GM19351 (cell line): Measurements from ENCODE around the gene MYOCD.
"Not testable (repeated sequence)": the region's sequence is repeated elsewhere in the genome, so short reads cannot be mapped to it uniquely, and the experiment has no call there.

ENCODE experiments used
- ATAC-seq: cut with Tn5 transposase; IDR thresholded peaks from one replicate; pipeline ENCODE4 v1.9.1; 2021; ENCODE audit warnings: mild to moderate bottlenecking, moderate library complexity; ENCODE audit not compliant: unreplicated experiment

Gene MYOCD, protein sequence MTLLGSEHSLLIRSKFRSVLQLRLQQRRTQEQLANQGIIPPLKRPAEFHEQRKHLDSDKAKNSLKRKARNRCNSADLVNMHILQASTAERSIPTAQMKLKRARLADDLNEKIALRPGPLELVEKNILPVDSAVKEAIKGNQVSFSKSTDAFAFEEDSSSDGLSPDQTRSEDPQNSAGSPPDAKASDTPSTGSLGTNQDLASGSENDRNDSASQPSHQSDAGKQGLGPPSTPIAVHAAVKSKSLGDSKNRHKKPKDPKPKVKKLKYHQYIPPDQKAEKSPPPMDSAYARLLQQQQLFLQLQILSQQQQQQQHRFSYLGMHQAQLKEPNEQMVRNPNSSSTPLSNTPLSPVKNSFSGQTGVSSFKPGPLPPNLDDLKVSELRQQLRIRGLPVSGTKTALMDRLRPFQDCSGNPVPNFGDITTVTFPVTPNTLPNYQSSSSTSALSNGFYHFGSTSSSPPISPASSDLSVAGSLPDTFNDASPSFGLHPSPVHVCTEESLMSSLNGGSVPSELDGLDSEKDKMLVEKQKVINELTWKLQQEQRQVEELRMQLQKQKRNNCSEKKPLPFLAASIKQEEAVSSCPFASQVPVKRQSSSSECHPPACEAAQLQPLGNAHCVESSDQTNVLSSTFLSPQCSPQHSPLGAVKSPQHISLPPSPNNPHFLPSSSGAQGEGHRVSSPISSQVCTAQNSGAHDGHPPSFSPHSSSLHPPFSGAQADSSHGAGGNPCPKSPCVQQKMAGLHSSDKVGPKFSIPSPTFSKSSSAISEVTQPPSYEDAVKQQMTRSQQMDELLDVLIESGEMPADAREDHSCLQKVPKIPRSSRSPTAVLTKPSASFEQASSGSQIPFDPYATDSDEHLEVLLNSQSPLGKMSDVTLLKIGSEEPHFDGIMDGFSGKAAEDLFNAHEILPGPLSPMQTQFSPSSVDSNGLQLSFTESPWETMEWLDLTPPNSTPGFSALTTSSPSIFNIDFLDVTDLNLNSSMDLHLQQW

DNA sequence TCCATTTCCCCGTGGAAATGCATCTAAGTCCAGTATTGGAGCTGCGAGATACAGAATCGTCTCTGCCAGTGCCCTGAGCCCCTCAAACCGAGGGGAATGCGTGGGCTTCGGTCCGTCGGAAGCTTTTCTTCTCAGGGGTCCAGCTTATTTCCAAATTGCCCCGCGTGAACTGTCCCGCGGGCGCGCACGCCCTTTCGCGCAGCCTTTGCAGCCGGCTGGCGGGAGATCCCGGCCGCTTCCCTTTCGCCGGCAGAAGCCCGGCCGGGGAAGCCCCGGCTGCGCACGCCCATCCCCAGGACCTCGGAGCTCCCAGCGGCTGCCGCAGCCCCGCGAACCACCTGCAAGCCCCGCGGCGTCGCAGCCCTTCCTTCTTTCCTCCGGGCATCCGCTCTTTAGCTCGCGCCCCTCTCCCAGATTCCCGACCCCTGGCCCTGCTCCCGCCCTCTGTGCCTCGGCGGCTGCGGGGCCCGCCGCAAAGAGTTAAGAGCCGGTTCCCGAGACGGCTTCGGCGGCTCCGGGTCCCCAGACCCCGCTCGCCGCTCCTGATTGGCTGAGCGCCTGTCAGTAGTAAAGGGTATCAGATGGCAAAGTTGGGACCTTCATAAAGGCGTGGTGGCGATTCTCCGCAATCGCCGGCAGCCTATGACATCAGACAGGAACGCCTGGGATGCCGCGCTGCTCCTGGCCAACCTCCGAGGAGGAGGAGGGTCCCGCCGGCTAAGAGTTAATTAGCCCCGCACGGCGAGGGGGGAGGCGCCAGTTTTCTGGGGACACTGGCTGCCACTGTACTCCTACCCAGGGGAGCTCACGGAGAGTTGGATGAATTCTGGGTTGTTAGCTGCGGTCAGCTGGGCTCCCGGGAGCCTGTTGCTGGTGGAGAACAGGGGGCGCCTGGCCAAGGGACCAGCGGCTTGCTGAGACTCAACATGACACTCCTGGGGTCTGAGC lies at the start of gene MYOCD:
Gene MYOCD (plus strand): TSS at position 628 of the 948 bp plus-strand sequence. CDS start 299 bp downstream, at position 927.
- ATAC-seq: no peak

DNA sequence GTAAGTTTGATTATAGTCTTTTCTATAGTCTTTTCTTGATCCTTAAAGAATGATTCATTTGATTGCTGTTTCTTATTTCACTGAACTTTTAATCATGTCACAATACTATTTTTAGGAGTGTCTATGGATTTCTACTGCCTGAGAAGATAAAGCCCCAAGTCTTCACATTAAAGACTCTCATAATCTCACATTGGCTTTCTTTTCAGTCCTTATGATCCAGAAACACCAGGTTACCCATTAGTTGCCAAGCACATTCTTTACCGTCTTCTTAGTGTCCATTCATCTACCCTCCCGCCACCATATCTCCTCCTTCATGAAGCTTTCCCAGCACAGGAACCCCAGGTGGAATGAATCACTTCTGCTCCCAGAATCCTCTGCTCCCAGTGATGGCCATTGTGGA lies 49.5 kb upstream of the MYOCD start:
- no peak for ATAC-seq

DNA sequence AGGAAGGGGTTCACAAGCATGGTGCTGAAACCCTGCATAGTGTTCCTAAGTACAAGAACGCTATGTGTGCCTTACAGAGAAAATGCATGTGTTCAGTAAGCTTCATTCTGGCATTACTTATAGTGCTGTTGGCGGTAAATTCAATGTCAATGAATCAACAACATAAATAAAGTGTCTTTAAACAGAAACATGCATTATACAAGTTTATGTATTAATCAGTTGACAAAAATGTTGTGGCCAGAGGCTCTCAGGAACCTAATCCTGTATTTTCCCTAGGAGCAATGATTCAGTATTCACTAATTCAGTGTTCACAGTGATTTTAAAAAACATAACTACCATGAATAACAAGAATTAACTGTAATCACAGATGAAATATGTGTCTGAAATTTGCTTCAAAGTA lies 47.1 kb upstream of the MYOCD start:
- ATAC-seq: no peak

DNA sequence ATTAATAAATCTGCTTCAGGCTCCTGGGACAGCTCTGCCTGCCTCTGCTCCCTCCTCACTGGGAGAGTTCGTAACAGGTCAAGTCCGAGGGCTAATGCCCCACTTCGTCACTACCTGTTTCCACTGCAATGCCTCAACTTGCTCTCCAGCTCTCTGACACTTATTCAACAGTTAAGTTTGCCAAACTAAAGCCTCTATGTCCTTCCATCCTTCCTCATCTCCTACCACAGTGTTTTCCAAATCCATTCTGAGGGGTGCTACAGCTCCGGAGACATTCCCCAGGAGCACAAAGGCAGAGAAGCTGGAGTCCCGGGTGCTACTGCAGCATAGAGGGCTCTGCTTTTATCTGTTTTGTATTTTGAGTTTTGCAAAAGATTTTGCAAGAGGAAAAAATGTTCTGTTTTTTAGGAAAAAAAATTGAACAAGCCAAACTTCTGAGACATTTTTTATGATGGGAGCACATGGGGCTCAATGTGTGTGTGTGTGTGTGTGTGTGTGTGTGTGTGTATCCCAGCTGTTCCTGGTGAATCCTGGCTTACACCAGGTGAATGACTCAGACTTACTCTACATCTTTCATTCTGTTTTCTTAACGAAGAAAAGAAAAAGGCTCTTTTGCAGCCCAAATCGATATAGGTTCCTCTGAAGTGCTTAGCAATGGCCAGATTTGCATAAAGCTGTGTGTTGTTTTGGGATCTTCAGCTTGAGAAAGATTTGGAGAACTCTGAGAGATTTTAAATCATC lies 46.1 kb upstream of the MYOCD start:
- ATAC-seq: no peak

DNA sequence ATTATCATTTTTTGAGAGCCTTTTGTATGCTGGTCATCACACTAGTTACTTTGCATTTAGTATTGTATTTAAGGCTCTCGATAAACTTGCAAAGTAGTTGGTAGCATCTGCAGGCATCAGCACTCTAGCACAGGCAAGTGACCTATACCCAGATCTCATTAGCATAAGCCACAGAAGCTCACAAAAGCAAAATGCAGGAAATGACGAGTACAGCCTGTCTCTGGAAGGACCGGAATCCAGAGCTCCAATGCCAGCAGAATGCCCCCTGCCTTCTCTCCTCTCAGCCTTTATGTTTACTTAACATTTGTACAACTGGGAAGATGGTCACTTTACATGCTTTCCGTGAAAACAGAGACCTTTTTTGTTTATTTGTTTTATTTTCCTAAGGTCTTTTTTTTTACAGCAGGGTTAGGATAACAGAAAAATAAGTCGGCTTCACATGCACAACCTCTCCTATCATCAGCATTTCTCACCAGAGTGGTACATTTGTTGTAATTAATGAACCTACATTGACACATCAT lies 45.4 kb upstream of the MYOCD start:
- ATAC-seq: no peak

DNA sequence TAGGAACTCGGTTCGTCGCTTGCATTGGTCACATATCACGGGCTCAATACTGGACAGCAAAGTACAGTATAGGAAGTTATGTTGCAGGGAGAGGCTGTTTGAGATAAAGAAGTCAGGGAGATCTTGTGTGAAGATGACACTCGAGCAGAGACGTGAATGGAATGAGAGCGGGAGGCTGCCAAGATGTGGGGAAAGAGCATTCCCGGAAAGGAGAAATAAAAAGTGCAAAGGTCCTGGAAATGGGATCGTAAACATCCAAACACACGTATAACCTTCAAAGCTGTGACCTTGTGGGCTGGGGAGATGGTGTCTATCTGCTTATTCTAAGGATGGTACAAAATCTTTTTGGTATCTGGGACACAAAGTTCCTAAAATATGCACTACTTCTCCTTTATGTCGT lies 43.0 kb upstream of the MYOCD start:
- no peak for ATAC-seq

DNA sequence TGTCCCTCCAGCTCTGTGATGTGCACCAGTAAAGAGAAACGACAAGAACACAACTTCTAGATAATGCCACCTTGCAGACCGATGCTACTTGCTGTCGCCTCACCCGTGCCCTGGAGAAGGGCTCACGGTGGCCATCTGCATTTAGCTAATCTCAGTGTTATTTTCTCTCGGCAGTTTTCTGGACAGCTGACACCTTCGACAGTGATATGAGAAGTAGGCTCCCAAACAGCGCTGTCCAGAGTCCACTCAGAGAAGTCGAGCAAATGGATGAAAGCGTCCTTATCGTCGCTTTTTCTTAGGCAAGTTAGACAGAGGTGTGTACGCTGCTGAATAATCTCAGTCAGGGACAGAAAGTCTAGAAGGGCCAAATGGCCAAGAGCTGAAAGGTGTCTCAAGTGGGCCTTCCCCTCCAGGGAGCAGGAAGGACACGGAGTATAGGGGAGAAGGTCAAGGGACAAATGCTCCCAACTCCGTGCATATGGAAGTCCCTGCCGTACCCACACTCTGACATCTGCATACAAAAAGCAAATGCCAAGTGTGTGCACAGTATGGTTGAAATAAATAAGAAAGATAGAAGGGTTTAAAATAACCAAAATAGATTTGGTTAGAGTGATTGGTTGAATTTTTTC lies 42.4 kb upstream of the MYOCD start:
- ATAC-seq: no peak

DNA sequence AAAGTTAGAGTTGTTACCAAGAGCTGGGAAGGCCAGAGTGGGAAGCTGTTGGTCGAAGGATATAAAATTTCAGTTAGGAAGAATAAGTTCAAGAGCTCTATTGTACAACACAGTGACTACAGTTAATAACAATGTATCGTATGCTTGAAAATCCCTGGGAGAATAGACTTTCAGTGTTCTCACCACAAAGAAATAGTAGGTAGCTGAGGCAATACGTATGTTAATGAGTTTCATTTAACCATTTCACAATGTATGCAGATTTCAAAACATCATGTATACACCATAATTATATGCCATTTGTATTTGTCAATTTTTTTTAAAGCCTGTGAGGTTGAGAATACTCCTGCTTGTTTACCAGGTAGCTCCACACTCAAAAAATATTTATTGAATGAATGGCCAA lies 41.5 kb upstream of the MYOCD start:
- no peak for ATAC-seq

DNA sequence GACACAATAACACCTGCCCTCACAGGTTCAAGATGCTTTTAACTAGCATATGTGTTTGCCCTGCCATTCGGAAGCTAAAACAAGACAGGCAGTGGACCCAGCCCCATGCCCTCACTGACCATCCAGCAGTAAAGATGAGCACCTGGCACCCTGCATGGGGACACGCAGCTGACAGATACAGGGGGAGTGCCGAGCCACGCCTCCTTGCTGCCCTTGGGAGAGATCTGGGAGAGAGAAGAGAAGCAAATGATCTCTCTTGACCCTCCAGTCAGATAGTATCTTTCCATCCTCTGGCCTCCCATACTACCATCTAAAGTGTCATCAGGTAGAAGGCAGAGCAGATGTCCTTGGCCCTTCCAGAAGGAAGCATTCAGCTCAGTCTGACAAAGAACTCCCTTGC lies 40.6 kb upstream of the MYOCD start:
- no peak for ATAC-seq

DNA sequence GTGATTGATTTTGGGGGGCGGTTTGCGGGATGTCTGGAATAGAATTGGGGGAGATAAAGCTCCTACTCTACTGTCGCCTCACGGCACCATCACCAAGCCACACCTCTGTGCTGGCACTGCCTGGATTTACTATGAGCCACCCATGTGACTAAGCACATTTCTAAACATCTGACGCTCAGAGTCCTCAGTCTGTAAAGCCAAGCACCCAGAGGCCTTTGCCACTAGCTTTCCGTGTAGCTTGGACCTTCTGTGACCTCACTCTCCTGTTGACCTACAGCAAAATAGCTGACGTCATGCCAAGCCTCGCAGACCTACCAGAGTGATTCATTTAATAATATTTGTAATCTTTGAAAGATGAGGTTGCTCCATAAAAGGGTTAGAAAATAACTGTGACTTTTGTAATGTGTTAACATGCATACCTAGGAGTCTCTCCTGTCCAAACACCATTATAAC lies 38.5 kb upstream of the MYOCD start:
- ATAC-seq: no peak

DNA sequence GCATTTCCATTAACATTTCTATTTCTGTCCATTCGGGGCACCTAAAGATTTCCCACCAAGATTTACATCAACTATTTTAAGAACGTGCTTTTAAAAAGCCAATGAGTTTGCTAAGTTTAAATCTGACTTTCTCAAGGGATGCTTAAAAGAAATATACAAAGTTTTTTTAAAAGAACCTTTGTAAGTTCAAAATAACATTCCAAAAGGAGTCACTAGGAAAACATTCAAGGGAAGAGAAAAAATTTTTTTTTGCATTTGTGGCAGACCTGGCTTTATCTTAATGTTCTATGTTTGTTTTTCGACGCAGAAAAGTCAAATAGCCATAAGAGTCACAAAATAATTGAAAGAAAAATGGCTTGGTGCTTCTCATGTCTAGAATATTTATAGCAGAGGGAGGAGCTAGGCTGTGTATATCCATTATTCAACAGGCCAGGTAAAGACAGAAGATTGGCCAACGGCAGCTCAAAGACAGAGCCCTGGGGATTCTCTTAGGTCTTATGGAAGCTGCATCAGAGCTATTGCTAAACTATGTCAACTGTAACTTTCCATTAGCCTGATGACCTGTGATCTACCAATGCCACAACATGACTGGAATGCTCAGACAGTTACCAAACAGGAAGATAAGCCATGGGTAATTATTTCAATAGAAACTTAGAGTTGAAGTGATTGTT lies 37.8 kb upstream of the MYOCD start:
- no peak for ATAC-seq

DNA sequence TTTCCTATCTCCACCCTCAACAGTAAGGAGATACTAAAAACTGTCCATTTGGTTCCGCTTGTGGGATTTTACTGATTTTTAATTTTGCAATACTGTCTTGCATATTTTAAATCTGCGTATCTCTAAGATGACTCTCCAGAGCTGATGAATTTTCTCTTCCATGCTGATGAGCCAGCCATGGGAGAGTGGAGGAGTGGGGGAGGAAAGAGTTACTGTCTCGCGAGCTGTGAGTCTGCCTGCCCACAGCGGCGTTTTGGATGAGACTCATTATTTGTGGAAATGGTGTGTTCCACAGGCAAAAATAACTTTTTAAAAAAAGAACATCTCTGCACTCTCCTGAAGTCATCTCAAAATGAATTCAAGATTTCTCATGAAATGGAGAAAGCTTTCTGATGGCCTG lies 34.6 kb upstream of the MYOCD start:
- no peak for ATAC-seq

DNA sequence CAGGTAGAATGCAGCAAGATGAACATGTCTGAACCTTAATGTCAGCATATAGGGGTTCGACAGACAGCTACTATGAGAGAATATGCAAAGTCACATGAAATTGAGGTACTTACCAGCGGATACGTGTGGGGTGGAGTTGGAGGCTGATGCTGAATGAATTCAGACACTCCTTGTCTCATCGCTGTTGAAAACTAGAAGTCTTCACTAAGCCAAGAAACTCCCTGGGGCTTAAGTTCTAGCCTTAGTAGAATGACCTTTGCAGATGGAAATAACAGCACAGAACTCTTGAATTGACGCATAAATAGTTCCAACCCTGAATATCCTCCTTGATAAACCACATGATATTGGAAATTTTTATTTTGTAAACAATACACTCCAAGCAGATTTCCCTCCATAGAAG lies 32.9 kb upstream of the MYOCD start:
- no peak for ATAC-seq

DNA sequence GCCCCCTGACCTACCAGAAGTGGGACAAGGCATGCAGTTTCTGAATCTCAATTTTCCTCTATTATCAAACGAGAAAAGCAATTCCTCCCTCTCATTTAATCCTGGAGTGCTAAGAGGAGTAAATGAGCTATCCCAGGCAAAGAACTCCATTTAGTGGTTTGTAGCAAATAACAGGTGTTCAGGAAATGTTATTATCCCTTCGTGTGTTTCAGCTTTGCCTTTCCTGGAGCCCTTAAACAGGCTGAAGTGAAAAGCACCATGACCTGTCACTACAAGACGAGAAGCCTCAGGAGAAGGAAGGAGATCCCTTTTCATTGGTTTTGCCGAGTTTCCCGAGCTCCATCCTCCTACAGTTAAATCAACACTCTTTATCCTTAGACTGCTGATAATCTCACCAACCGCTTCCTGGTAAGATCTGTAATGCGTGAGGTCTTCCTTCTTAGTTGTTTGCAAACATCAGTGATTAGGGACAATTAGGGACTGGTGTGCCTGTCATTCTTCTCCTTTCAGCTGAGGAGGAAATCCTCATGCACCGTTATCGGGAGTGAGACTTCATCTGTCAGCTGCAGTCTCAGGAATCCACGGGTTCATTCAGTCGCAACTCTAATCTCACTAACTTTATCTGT lies 30.8 kb upstream of the MYOCD start:
- no peak for ATAC-seq

DNA sequence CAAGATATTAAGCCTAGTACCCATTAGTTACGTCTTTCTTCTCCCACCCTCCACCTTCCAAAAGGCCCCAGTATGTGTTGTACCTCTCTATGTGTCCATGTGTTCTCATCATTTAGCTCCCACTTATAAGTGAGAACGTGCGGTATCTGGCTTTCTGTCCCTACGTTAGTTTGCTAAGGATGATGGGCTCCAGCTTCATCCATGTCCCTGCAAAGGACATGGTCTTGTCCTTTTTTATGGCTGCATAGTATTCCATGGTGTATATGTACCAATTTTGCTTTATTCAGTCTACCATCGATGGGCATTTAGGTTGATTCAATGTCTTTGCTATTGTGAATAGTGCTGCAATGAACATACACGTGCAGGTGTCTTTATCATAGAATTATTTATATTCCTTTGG lies 29.7 kb upstream of the MYOCD start:
- not testable (repeated sequence) for ATAC-seq

DNA sequence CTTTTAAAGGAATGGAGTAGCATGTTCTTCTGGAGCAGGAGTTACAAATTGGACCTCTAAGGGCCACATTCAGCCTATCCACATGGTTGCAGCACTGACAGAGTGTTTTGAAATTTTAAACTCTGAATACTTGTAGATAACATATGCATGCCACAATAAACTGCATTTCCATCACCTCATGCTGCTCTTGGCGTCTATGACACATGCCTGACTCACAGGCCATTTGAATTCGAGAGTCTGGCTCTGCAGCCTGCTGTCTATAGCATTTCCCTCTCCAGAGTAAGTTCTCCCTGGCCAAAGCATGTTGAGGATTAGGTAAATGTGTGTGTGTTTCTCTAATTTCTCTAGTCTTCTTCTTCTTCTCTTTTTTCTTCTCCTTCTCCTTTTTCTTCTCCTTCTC lies 28.7 kb upstream of the MYOCD start:
- ATAC-seq: no peak

DNA sequence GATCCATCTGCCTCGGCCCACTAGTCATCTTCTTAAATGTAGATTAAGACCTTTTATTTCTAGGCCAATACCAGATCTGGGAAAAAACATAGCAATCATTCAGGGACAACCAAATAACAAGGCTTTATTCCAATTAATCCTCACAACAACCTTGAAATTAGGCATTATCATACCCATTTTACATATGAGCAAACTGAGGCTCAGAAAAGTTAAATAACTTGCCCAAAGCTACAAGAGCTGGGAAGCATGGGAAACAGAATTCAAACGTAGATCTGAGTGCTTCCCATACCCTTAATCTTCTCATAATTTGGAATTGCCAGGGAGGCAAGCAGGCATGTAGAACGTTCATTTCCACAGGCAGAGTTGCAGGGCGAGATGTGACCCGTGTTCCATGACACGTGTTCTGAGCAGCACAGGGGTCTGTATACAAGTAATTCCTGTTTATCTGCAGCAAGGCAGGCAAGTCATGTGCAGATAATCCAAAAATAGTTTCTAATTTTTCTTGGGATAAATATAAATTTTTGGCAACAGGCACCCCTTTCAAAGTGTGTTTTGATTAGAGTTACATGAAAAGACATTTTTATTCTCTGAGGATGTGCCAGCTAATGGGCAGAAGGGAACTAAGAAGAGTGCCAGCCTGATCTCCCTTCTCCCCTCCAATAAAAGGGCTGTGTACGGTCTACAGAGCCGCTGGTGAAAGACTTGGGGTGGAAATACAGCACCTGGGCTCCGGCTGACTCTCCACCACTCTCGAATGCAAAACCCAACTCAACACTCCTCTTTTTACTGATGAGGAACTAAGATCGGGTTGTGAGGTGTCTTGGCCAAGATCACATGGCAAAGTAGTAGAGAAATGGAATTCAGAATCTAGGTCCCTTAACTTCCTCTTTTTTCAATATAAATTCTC lies 27.7 kb upstream of the MYOCD start:
- ATAC-seq: no peak
